HEK293T (cell line): Measurements from ENCODE around the gene TGFB1I1.

Experiments
- ARNT ChIP-seq: fragments of 450-650 bp; IDR thresholded peaks from 2 replicates; pipeline ENCODE4 v1.6.1; 2017; ENCODE audit warnings: mild to moderate bottlenecking
- BHLHE40 ChIP-seq: fragments of 450-650 bp; IDR thresholded peaks from 2 replicates; pipeline ENCODE4 v1.6.1; 2016; ENCODE audit warnings: mild to moderate bottlenecking, moderate library complexity, borderline replicate concordance
- CTBP1 ChIP-seq: fragments of 450-650 bp; IDR thresholded peaks from 2 replicates; pipeline ENCODE4 v1.6.1; 2016; ENCODE audit warnings: borderline replicate concordance
- ELF4 ChIP-seq: fragments of 450-650 bp; IDR thresholded peaks from 2 replicates; pipeline ENCODE4 v1.6.1; 2017; ENCODE audit warnings: antibody characterized with exemption
- FOXK2 ChIP-seq: fragments of 450-650 bp; IDR thresholded peaks from 2 replicates; pipeline ENCODE4 v1.6.1; 2016; ENCODE audit warnings: mild to moderate bottlenecking
- FOXM1 ChIP-seq: fragments of 450-650 bp; IDR thresholded peaks from 2 replicates; pipeline ENCODE4 v1.6.1; 2017; ENCODE audit warnings: mild to moderate bottlenecking, borderline replicate concordance
- NFRKB ChIP-seq: fragments of 450-650 bp; IDR thresholded peaks from 2 replicates; pipeline ENCODE4 v1.6.1; 2016; ENCODE audit warnings: mild to moderate bottlenecking, moderate library complexity
- PKNOX1 ChIP-seq: fragments of 450-650 bp; IDR thresholded peaks from 2 replicates; pipeline ENCODE4 v1.6.1; 2016
- SP1 ChIP-seq: fragments of 450-650 bp; IDR thresholded peaks from 2 replicates; pipeline ENCODE4 v1.6.1; 2017
- SUZ12 ChIP-seq: fragments of 450-650 bp; IDR thresholded peaks from 2 replicates; pipeline ENCODE4 v1.6.1; 2016; ENCODE audit warnings: mild to moderate bottlenecking
- ZNF384 ChIP-seq: fragments of 450-650 bp; IDR thresholded peaks from 2 replicates; pipeline ENCODE4 v1.6.1; 2016

GRCh38 chr16:31504159-31504558 lies 32.2 kb downstream of the TGFB1I1 start:
- TF ChIP-seq BHLHE40 = no peak
- no peak for TF ChIP-seq SUZ12
- no peak for TF ChIP-seq ELF4
- no peak for TF ChIP-seq PKNOX1
- no peak for TF ChIP-seq FOXK2
- TF ChIP-seq SP1 = no peak
- TF ChIP-seq FOXM1 = no peak
- no peak for TF ChIP-seq NFRKB
- no peak for TF ChIP-seq ARNT
- TF ChIP-seq CTBP1 = no peak
- no peak for TF ChIP-seq ZNF384
